Neuronal stem cell (in vitro differentiated cells): ENCODE measurements around the gene HDAC1.

Experiments
- DNase-seq: peaks from one replicate; pipeline ENCODE4 v3.0.0-alpha.2; 2013; ENCODE audit warnings: low spot score
- H2AFZ ChIP-seq: one replicate; pipeline ENCODE4 v1.6.1; 2013; ENCODE audit warnings: mild to moderate bottlenecking, low read length, inconsistent platforms
- H2AK5ac ChIP-seq: 2 replicates; pipeline ENCODE4 v1.6.1; 2013; ENCODE audit warnings: low read depth, mild to moderate bottlenecking, inconsistent platforms, low read length, moderate library complexity, mixed read lengths
- H2BK120ac ChIP-seq: 2 replicates; pipeline ENCODE4 v1.6.1; 2013; ENCODE audit warnings: low read depth, mild to moderate bottlenecking, inconsistent platforms, low read length, moderate library complexity, mixed read lengths
- H2BK12ac ChIP-seq: one replicate; pipeline ENCODE4 v1.6.1; 2013; ENCODE audit warnings: low read length, inconsistent platforms
- H2BK15ac ChIP-seq: 2 replicates; pipeline ENCODE4 v1.6.1; 2013; ENCODE audit warnings: mild to moderate bottlenecking, low read length, inconsistent platforms, mixed read lengths
- H2BK5ac ChIP-seq: one replicate; pipeline ENCODE4 v1.6.1; 2013; ENCODE audit warnings: inconsistent platforms, mild to moderate bottlenecking, low read length, moderate library complexity
- H3K14ac ChIP-seq: one replicate; pipeline ENCODE4 v1.6.1; 2013; ENCODE audit warnings: low read length, inconsistent platforms
- H3K18ac ChIP-seq: 2 replicates; pipeline ENCODE4 v1.6.1; 2013; ENCODE audit warnings: low read length, inconsistent platforms
- H3K23ac ChIP-seq: 2 replicates; pipeline ENCODE4 v1.6.1; 2013; ENCODE audit warnings: low read depth, mild to moderate bottlenecking, mixed read lengths, low read length, inconsistent platforms; ENCODE audit not compliant: poor library complexity
- H3K27ac ChIP-seq: replicated peaks from 3 replicates; pipeline ENCODE4 v1.5.1; 2013; ENCODE audit warnings: low read length, inconsistent platforms
- H3K27me3 ChIP-seq, 3 experiments: 2 replicates each; pipeline ENCODE4 v1.6.1; 2013; ENCODE audit warnings: low read length in 3 of 3, mild to moderate bottlenecking in 2 of 3, inconsistent platforms in 1 of 3, low read depth in 1 of 3, mixed read lengths in 1 of 3, moderate library complexity in 1 of 3; ENCODE audit not compliant: control insufficient read depth in 3 of 3, insufficient read depth in 3 of 3
- H3K36me3 ChIP-seq, 2 donors: replicated peaks in 1 of 2; 2 replicates each; pipeline ENCODE4 v1.6.1; 2013; ENCODE audit warnings: low read length in 2 of 2; ENCODE audit not compliant: control insufficient read depth in 2 of 2, insufficient read depth in 2 of 2
- H3K4ac ChIP-seq: 2 replicates; pipeline ENCODE4 v1.6.1; 2013; ENCODE audit warnings: inconsistent platforms, mild to moderate bottlenecking, low read length, moderate library complexity
- H3K4me1 ChIP-seq, 2 donors: 1 replicate in 1 of 2; 2 replicates in 1 of 2; pipeline ENCODE4 v1.6.1; 2013; ENCODE audit warnings: low read length in 2 of 2, low read depth in 1 of 2; ENCODE audit not compliant: control insufficient read depth in 2 of 2, insufficient read depth in 1 of 2
- H3K4me2 ChIP-seq: one replicate; pipeline ENCODE4 v1.6.1; 2013; ENCODE audit warnings: mild to moderate bottlenecking, low read length, inconsistent platforms; ENCODE audit not compliant: insufficient read depth, poor library complexity, severe bottlenecking
- H3K4me3 ChIP-seq, 2 donors: 2 replicates each; pipeline ENCODE4 v1.5.1; 2013; ENCODE audit warnings: low read length in 2 of 2, mild to moderate bottlenecking in 2 of 2, inconsistent platforms in 1 of 2, moderate library complexity in 1 of 2
- H3K79me1 ChIP-seq: one replicate; pipeline ENCODE4 v1.6.1; 2013; ENCODE audit warnings: low read depth, mild to moderate bottlenecking, inconsistent platforms, low read length, moderate library complexity
- H3K9ac ChIP-seq: one replicate; pipeline ENCODE4 v1.6.1; 2013; ENCODE audit warnings: mild to moderate bottlenecking, low read depth, low read length, inconsistent platforms; ENCODE audit not compliant: poor library complexity
- H3K9me3 ChIP-seq, 2 donors: replicated peaks in 1 of 2; 2 replicates each; pipeline versions ENCODE3 to v1.6.1; 2013; ENCODE audit warnings: low read length in 2 of 2, mild to moderate bottlenecking in 2 of 2, inconsistent platforms in 1 of 2, low read depth in 1 of 2, mixed read lengths in 1 of 2, moderate library complexity in 1 of 2; ENCODE audit not compliant: control insufficient read depth in 2 of 2, insufficient read depth in 1 of 2
- H4K8ac ChIP-seq: one replicate; pipeline ENCODE4 v1.6.1; 2013; ENCODE audit warnings: low read depth, mild to moderate bottlenecking, inconsistent platforms, low read length, moderate library complexity
- H4K91ac ChIP-seq: one replicate; pipeline ENCODE4 v1.6.1; 2013; ENCODE audit warnings: low read length, low read depth, mild to moderate bottlenecking, inconsistent platforms; ENCODE audit not compliant: poor library complexity
- WGBS, 2 donors: extraction: QIAGEN DNeasy Blood & Tissue Kit; methylation state at CpG; one replicate each; pipeline ENCODE4 v1.1.7; 2013; ENCODE audit warnings: missing lambda C conversion rate in 2 of 2, mixed read lengths in 1 of 2; ENCODE audit not compliant: insufficient read length in 2 of 2, insufficient replicate concordance in 1 of 2; ENCODE audit errors: extremely low coverage in 2 of 2; 5-methylcytosine and 5-hydroxymethylcytosine counted together

HDAC1 gene

DNA sequence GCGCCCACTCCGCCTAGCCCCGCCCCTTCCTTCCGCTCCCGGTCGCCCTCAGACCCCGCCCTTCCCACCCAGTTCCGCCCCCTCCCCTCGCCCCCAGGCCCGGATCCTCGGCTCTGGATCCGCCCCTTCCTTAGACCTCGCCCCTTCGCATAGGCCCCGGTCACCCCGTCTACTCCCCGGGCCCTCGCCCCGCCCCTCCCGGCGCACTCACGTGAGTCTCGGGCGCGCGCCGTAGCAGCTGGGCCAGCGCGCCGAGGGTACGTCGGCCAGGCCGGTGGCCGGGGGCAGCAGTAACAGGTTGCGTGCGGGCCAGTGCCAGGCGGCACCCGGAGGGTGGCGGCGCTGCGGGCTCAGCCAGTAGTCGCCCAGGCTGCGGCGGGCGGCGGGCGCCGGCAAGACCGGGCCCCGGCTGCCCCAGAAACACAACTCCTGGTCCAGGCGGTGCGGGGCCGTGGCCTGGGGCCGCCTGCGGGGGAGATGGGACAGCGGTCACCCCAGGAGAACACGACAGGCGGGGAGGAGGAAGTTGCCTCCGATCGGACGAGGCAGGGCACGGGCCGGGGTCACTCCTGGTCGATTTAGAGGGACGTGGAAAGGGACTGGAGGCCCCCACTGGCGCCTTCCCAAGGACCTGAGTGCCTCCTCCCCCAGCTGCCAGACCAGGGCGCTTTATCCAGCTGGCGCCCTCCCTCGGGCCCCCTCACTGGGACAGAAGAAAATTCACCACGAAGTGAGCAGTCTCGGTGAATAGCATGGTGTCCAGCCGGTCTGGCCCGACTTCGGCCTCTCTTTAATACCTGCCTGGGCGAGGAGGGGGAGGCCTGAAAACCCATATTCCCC lies 59.7 kb downstream of the HDAC1 start:
- H3K18ac ChIP-seq = peak overlapping the region; percentile 92

DNA sequence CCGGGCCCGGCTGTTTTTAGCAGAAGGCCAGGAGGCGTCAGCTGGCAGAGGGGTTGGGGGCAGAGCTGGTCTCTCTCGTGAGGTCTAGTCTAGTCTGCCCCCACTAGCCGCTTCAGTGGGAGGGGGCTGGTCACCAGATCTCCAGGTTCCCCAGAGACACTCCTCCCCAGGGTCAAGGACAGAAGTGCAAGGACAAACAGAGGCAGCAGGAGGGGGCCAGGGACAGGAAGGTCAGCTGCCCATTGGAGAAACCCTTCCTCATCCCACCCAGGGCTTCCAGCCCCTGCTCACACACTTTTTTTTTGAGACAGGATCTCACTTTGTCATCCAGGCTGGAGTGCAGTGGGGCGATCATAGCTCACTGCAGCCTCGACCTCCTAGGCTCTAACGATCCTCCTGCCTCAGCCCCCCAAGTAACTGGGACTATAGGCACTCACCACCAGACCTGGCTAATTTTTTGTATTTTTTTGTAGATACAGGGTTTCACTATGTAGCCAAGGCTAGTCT lies 60.4 kb downstream of the HDAC1 start:
- Histone ChIP-seq H2BK12ac (no peak overlapping the region), H3K14ac (no peak overlapping the region), H3K4me2 (peak overlapping the region; percentile 86), H2AK5ac (peak overlapping the region; percentile 2), H3K4ac (no peak overlapping the region), H2BK120ac (no peak overlapping the region), H3K18ac (peak overlapping the region; percentile 92), H2AFZ (peak overlapping the region; percentile 99), H3K23ac (peak overlapping the region; percentile 96), H3K27me3 (no peaks in the 10 kb centered on the region), H3K79me1 (no peaks in the 10 kb centered on the region), H3K9me3 (peaks cover 4 to 5% of the 10 kb centered on the region in 2 donors), H3K4me3 (peak overlapping the region; percentile 86 to 88), H3K4me1 (peaks cover 4 to 24% of the 10 kb centered on the region in 2 donors), H4K91ac (no peak overlapping the region), H4K8ac (no peak overlapping the region), H2BK5ac (peak overlapping the region; percentile 77), H2BK15ac (peak overlapping the region; percentile 14), H3K27ac (no peak overlapping the region), H3K9ac (no peak overlapping the region), H3K36me3 (no peaks in the 10 kb centered on the region)
- DNase-seq = no peak
- no CpG with 5 or more reads among the region's 8 CpGs for WGBS, 2 donors

More for the DNA sequence above, 59.7 kb downstream of the HDAC1 start:
- H2AK5ac ChIP-seq = peak overlapping the region; percentile 27
- H3K9ac ChIP-seq = peak overlapping the region; percentile 93
- peaks cover 4 to 5% of the 10 kb centered on the region in 2 donors for H3K9me3 ChIP-seq
- peak overlapping the region; percentile 86 for H3K4me2 ChIP-seq
- peak overlapping the region; percentile 99 for H2AFZ ChIP-seq
- H4K91ac ChIP-seq = no peak overlapping the region
- peak overlapping the region; percentile 14 for H2BK15ac ChIP-seq
- peak; percentile 95 for DNase-seq
- H3K27me3 ChIP-seq = no peaks in the 10 kb centered on the region
- peak overlapping the region; percentile 77 for H2BK5ac ChIP-seq
- no CpG with 5 or more reads among the region's 75 CpGs for WGBS, 2 donors
- no peak overlapping the region for H3K4ac ChIP-seq
- peak overlapping the region; percentile 86 to 88 for H3K4me3 ChIP-seq
- no peak overlapping the region for H4K8ac ChIP-seq
- H3K27ac ChIP-seq = peak overlapping the region; percentile 80
- peak overlapping the region; percentile 91 for H3K14ac ChIP-seq
- H3K36me3 ChIP-seq = no peaks in the 10 kb centered on the region
- H3K23ac ChIP-seq = peak overlapping the region; percentile 96
- peaks cover 4 to 24% of the 10 kb centered on the region in 2 donors for H3K4me1 ChIP-seq
- H3K79me1 ChIP-seq = no peaks in the 10 kb centered on the region
- peak overlapping the region; percentile 44 for H2BK120ac ChIP-seq
- no peak overlapping the region for H2BK12ac ChIP-seq

DNA sequence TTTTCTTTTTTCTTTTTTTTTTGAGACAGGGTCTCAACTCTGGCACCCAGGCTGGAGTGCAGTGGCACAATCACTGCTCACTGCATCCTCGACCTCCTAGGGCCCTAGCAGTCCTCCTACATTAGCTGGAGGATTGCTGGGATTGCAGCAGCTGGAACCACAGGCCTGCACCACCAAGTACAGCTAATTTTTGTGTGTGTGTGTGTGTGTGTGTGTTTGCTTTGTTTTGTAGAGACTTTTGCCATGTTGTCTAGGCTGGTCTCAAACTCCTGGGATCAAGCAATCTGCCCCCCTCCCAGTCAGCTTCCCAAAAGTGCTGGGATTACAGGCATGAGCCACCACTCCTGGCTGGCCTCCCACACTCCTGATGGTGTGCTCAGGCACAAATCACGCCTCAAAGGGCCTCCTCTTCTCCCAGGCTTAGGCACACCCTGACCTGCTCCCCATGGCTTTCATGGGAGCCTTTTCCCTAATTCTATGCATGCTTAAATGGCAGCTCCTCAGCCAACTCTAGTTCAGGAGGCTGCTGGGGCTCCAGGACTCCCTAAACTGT lies 61.0 kb downstream of the HDAC1 start:
- Histone ChIP-seq H3K27ac (no peak overlapping the region), H2BK12ac (no peak overlapping the region), H3K9me3 (peaks cover 4 to 5% of the 10 kb centered on the region in 2 donors), H3K79me1 (no peaks in the 10 kb centered on the region), H3K4ac (no peak overlapping the region), H2BK120ac (no peak overlapping the region), H3K18ac (no peak overlapping the region), H4K8ac (no peak overlapping the region), H3K4me1 (peaks cover 4 to 24% of the 10 kb centered on the region in 2 donors), H2BK5ac (no peak overlapping the region), H3K27me3 (no peaks in the 10 kb centered on the region), H3K14ac (no peak overlapping the region), H4K91ac (no peak overlapping the region), H3K23ac (no peak overlapping the region), H3K4me3 (peak overlapping the region in 1 of 2 donors; percentile 88), H2BK15ac (no peak overlapping the region), H3K4me2 (no peak overlapping the region), H2AFZ (no peak overlapping the region), H3K36me3 (no peaks in the 10 kb centered on the region), H3K9ac (no peak overlapping the region), H2AK5ac (no peak overlapping the region)
- DNase-seq = no peak
- WGBS, 2 donors = no CpG with 5 or more reads among the region's 2 CpGs

DNA sequence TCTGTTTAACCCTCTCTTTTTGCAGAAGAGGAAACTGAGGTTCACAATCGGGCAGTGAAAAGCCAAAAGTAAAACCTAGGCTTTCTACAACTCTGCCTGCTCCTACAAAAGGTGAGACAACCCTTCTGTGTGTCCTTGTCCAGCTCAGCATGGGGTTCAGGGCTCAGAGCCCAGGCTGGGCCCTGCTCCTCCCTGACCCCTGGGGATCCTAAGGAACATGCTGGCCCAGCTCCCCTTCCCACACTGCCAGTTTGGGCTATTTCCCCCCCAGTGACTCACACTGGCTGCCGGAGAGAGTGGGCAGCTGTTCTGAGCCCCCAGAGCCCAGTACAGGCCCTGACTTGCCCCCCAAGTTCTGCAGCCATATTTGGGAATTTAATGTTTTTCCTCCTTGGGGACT lies 61.5 kb downstream of the HDAC1 start:
- H3K4me2 ChIP-seq = no peak overlapping the region
- no peak overlapping the region for H3K4ac ChIP-seq
- no peak overlapping the region for H2BK5ac ChIP-seq
- no peak overlapping the region for H2AK5ac ChIP-seq
- H3K23ac ChIP-seq = no peak overlapping the region
- H3K27ac ChIP-seq = no peak overlapping the region
- no peak overlapping the region for H4K91ac ChIP-seq
- DNase-seq = no peak
- H3K79me1 ChIP-seq = no peaks in the 10 kb centered on the region
- no peak overlapping the region for H3K4me3 ChIP-seq
- H3K9me3 ChIP-seq = peaks cover 4 to 5% of the 10 kb centered on the region in 2 donors
- peaks cover 0 to 1% of the 10 kb centered on the region in 2 donors for H3K36me3 ChIP-seq
- H3K18ac ChIP-seq = no peak overlapping the region
- WGBS, 2 donors = no CpG with 5 or more reads among the region's 2 CpGs
- H2BK12ac ChIP-seq = no peak overlapping the region
- H2AFZ ChIP-seq = no peak overlapping the region
- no peak overlapping the region for H3K9ac ChIP-seq
- H3K14ac ChIP-seq = no peak overlapping the region
- H2BK15ac ChIP-seq = no peak overlapping the region
- no peak overlapping the region for H2BK120ac ChIP-seq
- H4K8ac ChIP-seq = no peak overlapping the region
- no peaks in the 10 kb centered on the region for H3K27me3 ChIP-seq
- H3K4me1 ChIP-seq = peaks cover 4 to 24% of the 10 kb centered on the region in 2 donors
